ENCODE data around the gene SLC22A25.

DNA sequence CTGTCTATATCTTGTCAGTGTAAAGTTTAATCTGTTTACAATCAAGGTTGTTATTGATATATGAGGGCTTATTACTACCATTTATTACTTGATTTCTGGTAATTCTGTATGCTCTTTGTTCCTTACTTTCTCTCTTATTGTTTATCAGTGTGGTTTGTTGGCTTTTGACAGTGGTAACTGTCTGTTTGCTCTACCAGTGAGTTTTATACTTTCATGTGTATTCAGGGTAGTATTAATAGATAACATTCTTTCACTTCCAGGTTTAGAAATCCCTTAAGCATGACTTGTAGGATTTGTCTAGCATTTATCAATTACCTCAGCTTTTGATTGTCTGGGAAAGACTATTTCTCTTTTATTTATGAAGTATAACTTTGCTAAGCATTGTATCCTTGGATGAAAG is 37.5 kb upstream of the SLC22A25 start:
- TF ChIP-seq, protein P1, sequence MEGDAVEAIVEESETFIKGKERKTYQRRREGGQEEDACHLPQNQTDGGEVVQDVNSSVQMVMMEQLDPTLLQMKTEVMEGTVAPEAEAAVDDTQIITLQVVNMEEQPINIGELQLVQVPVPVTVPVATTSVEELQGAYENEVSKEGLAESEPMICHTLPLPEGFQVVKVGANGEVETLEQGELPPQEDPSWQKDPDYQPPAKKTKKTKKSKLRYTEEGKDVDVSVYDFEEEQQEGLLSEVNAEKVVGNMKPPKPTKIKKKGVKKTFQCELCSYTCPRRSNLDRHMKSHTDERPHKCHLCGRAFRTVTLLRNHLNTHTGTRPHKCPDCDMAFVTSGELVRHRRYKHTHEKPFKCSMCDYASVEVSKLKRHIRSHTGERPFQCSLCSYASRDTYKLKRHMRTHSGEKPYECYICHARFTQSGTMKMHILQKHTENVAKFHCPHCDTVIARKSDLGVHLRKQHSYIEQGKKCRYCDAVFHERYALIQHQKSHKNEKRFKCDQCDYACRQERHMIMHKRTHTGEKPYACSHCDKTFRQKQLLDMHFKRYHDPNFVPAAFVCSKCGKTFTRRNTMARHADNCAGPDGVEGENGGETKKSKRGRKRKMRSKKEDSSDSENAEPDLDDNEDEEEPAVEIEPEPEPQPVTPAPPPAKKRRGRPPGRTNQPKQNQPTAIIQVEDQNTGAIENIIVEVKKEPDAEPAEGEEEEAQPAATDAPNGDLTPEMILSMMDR (IDR thresholded peaks at IDR 0.05): no peak
- TF ChIP-seq, protein P2, sequence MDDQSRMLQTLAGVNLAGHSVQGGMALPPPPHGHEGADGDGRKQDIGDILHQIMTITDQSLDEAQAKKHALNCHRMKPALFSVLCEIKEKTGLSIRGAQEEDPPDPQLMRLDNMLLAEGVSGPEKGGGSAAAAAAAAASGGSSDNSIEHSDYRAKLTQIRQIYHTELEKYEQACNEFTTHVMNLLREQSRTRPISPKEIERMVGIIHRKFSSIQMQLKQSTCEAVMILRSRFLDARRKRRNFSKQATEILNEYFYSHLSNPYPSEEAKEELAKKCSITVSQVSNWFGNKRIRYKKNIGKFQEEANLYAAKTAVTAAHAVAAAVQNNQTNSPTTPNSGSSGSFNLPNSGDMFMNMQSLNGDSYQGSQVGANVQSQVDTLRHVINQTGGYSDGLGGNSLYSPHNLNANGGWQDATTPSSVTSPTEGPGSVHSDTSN (IDR thresholded peaks at IDR 0.05): no peak
- TF ChIP-seq, protein P3, sequence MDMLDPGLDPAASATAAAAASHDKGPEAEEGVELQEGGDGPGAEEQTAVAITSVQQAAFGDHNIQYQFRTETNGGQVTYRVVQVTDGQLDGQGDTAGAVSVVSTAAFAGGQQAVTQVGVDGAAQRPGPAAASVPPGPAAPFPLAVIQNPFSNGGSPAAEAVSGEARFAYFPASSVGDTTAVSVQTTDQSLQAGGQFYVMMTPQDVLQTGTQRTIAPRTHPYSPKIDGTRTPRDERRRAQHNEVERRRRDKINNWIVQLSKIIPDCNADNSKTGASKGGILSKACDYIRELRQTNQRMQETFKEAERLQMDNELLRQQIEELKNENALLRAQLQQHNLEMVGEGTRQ (IDR thresholded peaks at IDR 0.05): no peak
- TF ChIP-seq POLR2A (IDR thresholded peaks at IDR 0.05; ENCODE audit: low read length) (no peak), SREBF2 (IDR thresholded peaks at IDR 0.05) (no peak), CBX8 (IDR thresholded peaks at IDR 0.05) (no peak), TP53 (CRISPR knock-in tag; IDR thresholded peaks at IDR 0.05) (no peak), CBX2 (IDR thresholded peaks at IDR 0.05; ENCODE audit: borderline replicate concordance, low read depth) (no peak), EP300 (IDR thresholded peaks at IDR 0.05) (no peak), CEBPB (IDR thresholded peaks at IDR 0.05) (no peak)
- TF ChIP-seq, protein P4, sequence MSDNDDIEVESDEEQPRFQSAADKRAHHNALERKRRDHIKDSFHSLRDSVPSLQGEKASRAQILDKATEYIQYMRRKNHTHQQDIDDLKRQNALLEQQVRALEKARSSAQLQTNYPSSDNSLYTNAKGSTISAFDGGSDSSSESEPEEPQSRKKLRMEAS (IDR thresholded peaks at IDR 0.05): no peak
- TF ChIP-seq, protein P5, sequence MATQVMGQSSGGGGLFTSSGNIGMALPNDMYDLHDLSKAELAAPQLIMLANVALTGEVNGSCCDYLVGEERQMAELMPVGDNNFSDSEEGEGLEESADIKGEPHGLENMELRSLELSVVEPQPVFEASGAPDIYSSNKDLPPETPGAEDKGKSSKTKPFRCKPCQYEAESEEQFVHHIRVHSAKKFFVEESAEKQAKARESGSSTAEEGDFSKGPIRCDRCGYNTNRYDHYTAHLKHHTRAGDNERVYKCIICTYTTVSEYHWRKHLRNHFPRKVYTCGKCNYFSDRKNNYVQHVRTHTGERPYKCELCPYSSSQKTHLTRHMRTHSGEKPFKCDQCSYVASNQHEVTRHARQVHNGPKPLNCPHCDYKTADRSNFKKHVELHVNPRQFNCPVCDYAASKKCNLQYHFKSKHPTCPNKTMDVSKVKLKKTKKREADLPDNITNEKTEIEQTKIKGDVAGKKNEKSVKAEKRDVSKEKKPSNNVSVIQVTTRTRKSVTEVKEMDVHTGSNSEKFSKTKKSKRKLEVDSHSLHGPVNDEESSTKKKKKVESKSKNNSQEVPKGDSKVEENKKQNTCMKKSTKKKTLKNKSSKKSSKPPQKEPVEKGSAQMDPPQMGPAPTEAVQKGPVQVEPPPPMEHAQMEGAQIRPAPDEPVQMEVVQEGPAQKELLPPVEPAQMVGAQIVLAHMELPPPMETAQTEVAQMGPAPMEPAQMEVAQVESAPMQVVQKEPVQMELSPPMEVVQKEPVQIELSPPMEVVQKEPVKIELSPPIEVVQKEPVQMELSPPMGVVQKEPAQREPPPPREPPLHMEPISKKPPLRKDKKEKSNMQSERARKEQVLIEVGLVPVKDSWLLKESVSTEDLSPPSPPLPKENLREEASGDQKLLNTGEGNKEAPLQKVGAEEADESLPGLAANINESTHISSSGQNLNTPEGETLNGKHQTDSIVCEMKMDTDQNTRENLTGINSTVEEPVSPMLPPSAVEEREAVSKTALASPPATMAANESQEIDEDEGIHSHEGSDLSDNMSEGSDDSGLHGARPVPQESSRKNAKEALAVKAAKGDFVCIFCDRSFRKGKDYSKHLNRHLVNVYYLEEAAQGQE (IDR thresholded peaks at IDR 0.05): no peak

Data from A549 (cell line).